NCI-H2227 (cell line): ENCODE results near the gene PHC1.
A peak's percentile ranks its signal among the peaks of the same experiment; 100 is the strongest.
"Not testable (repeated sequence)": the region's sequence is repeated elsewhere in the genome, so short reads cannot be mapped to it uniquely, and the experiment has no call there.

Experiments
- DNase-seq: peaks from one replicate; lab custom pipeline; 2025; ENCODE audit not compliant: unreplicated experiment; lab: John Stamatoyannopoulos, UW

PHC1 gene

GRCh38 chr12:8914033-8914715 lies at the start of gene PHC1:
PHC1 (plus strand) TSS chr12:8914509; CDS start chr12:8917678, 3,169 bp downstream.
- peak; percentile 83 for DNase-seq

- DNase-seq: no peak
These were observed 47.9 kb upstream of the PHC1 start for GRCh38 chr12:8866429-8866828.

GRCh38 chr12:8867009-8867408 lies 47.3 kb upstream of the PHC1 start:
- no peak for DNase-seq

- no peak for DNase-seq
These were observed 46.5 kb upstream of the PHC1 start for GRCh38 chr12:8867786-8868185.

DNA sequence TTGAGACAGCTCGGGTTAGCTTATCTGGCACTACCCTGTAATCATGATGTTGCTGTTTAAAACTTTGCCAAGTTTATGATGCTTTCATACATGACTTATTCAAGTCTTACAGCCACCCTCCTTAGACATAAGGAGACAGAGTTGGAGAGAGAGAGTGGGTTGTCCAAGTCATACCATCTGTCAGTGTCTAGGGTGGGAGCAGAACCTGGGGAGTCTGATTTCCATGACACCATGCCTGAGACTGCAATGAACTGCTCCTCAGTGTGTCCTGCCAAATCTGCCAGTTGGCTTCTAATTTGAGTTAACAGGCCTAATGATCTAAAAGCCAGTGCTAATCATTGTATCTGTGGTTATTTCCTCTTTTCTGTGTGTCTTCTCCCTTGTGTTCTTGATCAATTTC lies 43.7 kb upstream of the PHC1 start:
- no peak for DNase-seq

DNA sequence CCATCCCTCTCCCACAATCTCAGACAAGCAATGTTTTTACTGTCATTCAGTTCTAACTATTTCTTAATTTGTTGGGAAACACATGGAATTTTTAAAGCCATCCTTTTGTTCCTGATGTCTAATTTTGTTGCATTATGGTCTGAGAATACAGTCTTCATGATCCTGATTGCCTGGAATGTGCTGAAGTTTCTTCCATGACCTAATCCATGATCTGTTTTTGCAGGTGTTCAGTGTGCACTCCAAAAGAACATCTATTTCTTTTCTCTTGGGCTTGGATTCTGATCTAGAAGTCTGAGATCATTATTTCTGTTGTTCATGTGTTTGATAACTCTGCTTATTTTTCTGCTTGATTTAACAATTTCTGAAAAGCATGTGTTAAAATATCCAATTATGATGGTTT lies 43.2 kb upstream of the PHC1 start:
- no peak for DNase-seq

- peak; percentile 4 for DNase-seq
These were observed 37.4 kb upstream of the PHC1 start for GRCh38 chr12:8876887-8877286.

- no peak for DNase-seq
These were observed 27.6 kb upstream of the PHC1 start for GRCh38 chr12:8886502-8887284.

DNA sequence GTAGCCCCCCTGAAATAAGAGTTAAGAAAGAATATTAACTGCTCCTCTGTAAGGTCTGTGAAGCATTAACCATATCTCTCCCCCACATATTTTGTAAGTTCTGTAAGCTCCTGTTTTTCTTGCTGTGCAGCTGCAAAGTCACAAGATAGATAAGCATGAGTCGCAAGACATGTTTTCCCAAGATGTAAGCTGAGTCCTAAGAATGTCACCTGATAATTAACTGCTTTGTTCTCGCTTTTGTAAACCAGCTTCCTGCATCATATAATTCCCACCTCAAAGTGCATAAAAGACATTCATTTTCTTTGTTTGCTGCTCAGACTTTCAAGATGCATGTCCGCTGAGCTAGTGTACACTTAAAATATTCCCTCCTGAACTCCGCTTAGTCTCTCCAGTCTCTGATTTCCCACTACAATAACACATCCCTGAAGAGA lies 27.0 kb upstream of the PHC1 start:
- DNase-seq: no peak

GRCh38 chr12:8890313-8891085 lies 23.8 kb upstream of the PHC1 start:
- peak; percentile 46 for DNase-seq

GRCh38 chr12:8891976-8892375 lies 22.3 kb upstream of the PHC1 start:
- no peak for DNase-seq

- no peak for DNase-seq
These were observed 19.9 kb upstream of the PHC1 start for GRCh38 chr12:8894378-8894777.

GRCh38 chr12:8894986-8895385 lies 19.3 kb upstream of the PHC1 start:
- DNase-seq: no peak

DNA sequence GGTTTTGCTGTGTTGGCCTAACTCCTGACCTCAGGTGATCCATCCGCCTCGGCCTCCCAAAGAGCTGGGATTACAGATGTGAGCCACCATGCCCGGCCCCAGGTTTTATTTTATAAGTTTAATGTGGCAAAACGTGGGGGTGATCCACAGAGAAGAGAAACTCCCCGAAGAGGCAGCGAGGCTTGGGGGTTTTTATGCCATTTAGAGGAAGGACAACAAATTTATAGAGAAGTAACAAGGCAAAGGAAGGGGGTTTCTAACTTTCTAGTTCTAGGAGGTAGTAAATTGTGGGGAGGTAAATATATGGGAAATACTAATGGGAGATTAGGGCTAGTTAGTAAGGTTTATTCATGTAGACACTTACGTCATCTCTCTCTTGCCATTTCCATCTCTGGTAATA lies 17.2 kb upstream of the PHC1 start:
- no peak for DNase-seq

DNA sequence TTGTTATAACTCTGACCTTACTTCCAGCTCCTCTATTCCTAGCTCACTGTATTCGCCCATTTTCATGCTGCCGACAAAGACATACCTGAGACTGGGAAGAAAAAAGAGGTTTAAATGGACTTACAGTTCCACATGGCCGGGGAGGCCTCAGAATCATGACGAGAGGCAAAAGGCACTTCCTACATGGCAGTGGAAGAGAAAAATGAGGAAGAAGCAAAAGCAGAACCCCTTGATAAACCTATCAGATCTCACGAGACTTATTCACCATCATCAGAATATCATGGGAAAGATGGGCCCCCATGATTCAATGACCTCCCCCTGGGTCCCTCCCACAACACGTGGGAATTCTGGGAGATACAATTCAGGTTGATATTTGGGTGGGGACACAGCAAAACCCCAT lies 14.5 kb upstream of the PHC1 start:
- DNase-seq: no peak

DNA sequence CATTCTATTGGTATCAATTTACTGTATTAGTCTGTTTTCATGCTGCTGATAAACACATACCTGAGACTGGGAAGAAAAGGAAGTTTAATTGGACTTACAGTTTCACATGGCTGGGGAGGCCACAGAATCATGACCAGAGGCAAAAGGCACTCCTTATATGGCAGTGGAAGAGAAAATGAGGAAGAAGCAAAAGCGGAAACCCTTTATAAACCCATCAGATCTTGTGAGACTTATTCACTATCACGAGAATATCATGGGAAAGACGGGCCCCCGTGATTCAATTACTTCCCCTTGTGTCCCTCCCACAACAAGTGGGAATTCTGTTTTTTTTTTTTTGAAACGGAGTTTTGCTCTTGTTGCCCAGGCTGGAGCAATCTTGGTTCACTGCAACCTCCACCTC lies 11.6 kb upstream of the PHC1 start:
- DNase-seq: not testable (repeated sequence)

- DNase-seq: no peak
These were observed 10.7 kb upstream of the PHC1 start for GRCh38 chr12:8903646-8904045.

DNA sequence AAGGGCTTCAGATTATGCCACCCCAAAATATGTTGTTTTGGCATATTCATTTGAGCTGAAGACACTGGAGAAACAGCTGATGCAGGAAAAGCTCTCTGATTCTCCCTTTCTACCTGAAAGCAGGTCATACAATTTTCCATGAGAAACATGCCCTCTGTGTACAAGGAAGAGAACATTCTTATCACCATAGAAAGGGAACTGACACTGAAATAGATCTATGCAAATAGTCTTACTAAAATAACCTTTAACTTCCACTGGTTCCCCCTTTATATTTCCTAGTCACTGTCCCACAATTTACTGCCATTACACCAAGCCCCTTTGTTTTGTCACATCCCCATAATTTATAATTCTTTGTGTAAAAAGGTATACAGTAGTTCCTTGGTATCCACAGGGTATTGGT lies 9.6 kb upstream of the PHC1 start:
- DNase-seq: no peak

DNA sequence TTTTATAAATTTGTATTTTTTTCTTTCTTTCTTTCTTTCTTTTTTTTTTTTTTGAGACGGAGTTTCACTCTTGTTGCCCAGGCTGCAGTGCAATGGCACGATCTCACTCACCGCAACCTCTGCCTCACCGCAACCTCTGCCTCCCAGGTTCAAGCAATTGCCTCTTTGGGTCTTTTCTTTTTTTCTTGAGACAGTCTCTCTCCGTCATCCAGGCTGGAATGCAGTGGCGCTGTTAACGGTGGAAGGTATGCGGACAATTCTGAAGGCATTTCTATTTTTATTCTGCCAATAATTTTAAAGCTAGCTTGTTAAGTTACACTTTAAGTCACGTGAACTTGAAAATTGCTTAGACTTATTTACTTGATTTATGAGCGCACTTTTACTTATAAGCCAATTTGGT lies 8.8 kb upstream of the PHC1 start:
- DNase-seq: no peak

DNA sequence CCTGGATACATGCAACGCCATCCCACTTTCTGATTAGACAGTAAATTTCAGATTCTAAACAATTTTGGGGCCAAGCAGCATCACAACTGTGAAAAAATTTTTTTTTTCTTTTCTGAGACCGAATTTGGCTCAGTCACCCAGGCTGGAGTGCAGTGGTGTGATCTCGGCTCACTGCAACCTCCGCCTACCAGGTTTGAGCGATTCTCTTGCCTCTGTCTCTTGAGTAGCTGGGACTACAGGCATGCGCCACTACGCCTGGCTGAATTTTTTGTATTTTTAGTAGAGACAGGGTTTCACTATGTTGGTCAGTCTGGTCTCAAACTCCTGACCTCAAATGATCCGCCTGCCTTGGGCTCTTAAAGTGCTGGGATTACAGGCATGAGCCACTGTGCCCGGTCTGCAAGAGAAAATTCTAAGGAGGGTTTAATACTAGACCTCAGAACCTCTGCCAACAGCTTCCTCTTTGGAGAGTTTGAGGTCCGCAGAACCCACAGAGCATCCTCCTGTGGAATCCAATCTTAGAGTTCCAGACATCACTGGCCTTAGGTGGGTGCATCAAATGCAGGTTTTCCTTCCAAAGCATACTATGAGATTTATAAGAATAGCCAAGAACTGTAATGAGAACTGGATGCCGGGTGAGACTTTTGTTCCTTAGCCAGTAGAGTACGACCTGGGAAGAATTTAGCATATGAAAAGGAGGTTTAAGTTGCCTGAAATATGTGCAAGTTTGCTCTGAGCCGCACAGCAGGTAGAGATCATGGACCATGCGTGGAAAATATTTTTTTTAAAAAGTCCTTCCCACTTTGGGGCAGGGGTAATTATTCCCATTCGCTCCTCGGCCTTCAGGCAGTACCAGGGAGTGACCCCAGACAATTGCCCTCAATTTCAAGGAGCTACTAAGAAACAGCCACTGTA lies 7.8 kb upstream of the PHC1 start:
- DNase-seq: no peak

DNA sequence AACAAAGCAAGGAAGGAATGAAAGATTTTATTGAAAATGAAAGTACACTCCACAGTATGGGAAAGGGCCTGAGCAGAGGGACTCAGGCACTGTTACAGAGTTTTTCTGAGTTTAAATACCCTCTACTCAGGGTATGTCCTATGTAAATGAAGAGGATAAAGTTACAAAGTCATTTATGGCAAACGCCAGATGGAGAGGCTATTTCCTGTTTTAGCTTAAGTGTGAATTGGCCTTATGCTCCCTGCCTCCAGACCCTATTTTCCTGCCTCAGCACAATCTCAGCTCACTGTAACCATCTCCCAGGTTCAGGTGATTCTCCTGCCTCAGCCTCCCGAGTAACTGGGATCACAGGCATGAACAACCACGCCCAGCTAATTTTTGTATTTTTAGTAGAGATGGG lies 6.8 kb upstream of the PHC1 start:
- DNase-seq: no peak
